Stimulated activated CD8-positive, alpha-beta memory T cell treated with anti-CD3 and anti-CD28 coated beads, Interleukin-4, amount 100 ng/mL, for 1 hour (primary cell): ENCODE measurements around the gene NDFIP1.
"Not testable (repeated sequence)": the region's sequence is repeated elsewhere in the genome, so short reads cannot be mapped to it uniquely, and the experiment has no call there.

Experiments used
- DNase-seq, 2 donors: peaks; one replicate each; pipeline ENCODE4 v3.0.0-alpha.2; 2020; ENCODE audit warnings: low read depth in 2 of 2, low spot score in 1 of 2

NDFIP1 gene

DNA sequence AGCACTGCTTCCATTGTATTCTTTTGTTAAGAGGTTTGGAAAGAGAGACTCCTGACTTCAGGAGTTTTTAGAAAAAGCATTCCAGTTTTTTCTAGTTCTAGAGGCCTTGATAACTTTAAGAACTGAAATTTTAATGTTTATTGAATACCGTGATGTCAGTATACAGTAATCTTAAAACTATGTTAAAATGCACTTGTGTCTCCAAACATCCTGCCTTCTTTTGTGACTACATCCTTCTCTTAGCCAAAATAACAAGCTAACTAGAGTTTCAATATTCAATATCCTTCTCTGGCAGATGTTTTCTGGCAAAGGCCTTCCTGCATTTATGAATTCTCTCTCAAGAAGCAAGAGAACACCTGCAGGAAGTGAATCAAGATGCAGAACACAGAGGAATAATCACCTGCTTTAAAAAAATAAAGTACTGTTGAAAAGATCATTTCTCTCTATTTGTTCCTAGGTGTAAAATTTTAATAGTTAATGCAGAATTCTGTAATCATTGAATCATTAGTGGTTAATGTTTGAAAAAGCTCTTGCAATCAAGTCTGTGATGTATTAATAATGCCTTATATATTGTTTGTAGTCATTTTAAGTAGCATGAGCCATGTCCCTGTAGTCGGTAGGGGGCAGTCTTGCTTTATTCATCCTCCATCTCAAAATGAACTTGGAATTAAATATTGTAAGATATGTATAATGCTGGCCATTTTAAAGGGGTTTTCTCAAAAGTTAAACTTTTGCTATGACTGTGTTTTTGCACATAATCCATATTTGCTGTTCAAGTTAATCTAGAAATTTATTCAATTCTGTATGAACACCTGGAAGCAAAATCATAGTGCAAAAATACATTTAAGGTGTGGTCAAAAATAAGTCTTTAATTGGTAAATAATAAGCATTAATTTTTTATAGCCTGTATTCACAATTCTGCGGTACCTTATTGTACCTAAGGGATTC, 43.1 kb downstream of the NDFIP1 start:
- peak; percentile 12 to 16 for DNase-seq

DNA sequence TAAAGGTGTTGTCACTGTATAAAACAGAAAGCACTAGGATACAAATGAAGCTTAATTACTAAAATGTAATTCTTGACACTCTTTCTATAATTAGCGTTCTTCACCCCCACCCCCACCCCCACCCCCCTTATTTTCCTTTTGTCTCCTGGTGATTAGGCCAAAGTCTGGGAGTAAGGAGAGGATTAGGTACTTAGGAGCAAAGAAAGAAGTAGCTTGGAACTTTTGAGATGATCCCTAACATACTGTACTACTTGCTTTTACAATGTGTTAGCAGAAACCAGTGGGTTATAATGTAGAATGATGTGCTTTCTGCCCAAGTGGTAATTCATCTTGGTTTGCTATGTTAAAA, 43.8 kb downstream of the NDFIP1 start:
- DNase-seq, result no peak

DNA sequence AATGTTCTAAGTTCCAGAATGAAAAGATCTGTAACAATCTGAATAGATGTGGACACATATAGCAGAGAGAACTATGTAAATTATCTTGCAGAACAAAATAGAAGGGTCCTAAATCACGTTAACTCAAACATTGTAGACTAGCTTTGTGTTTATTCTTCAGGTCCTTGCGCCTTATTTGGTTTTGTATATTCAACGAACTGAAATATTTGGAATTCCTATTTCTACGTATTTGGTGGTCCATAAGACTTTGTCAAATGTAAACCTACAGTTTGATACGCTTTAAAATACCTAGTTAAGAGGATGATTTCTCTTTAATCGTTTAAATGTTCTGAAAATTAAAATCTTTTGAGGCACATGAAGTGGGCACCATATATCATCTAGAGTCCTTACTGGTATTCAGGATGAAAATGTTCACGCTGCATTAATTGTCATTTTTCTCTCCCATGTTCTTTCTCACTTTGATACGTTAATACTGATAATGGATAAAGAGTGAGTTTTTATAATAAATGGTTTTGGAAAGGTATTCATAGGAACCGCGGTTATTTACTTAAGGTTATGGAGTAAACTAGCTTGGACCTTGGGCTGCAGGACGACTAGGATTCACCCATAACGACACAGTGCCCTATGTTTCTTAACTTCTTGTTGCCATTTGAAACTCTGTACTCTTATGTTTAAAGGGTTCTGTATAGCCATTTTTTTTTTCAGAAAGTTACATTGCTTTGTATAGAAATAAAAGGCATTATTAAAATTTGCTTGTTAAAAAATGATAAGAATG, 45.3 kb downstream of the NDFIP1 start:
- DNase-seq, result no peak

DNA sequence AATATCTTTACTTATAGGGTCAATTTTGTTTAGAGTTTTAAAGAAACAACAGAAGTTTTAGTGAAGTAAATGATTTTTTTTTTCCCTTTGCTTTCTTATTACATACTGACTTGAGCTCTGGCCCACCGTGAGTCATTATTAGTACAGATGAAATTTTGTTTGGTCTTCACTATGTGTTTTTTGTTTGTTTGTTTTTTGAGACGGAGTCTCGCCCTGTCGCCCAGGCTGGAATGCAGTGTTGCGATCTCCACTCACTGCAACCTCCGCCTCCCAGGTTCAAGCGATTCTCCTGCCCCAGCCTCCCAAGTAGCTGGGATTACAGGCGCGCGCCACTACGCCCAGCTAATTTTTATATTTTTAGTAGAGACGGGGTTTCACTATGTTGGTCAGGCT, 45.9 kb downstream of the NDFIP1 start:
- not testable (repeated sequence) for DNase-seq

DNA sequence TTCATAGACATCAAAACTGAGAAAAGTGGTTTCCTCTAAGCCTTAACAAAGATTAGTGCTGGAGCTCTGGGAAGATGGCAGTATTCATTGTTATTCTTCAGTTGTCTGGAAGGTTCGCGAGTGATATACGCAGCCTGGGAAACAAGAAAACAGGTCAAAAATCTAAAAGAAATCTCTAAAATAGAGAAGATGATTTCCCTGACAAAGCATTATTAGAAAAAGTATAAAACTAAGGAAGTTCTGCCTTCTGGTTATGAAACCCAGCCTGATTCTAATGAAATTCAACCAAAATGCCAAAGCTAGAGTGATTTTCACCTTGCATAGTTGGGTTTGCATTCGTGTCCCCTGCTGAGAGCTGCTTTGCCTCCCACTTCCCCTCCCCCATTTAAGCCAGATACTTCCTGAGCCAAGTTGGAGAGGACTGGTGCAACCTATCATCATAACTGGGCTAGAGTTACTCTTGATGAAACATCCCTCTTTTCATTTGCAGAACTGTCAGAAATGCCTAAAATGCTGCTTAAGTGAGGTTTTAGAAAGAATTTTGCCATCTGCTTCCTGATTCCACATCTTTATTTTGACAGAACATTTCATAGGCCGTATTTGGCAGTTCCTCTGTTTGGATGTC, 48.4 kb downstream of the NDFIP1 start:
- DNase-seq, result no peak

DNA sequence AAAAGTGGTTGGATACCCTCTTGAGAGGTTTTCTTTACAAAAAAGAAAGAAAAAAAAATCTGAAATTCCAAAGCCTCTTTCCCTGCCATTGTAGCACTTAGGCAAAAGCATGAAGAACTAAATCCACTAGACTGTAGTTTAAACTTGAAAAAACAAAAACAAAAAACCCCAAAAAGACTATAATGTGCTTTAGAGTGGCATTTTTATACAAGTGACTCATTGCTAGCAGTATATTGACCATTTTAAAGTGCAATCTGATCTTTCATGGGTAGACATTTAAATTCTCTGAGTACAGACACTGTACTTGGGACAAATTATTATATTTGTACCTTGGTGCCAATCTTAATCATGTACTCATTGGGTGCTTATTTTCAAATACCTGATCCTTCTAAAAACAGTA, 50.8 kb downstream of the NDFIP1 start:
- DNase-seq, result no peak

DNA sequence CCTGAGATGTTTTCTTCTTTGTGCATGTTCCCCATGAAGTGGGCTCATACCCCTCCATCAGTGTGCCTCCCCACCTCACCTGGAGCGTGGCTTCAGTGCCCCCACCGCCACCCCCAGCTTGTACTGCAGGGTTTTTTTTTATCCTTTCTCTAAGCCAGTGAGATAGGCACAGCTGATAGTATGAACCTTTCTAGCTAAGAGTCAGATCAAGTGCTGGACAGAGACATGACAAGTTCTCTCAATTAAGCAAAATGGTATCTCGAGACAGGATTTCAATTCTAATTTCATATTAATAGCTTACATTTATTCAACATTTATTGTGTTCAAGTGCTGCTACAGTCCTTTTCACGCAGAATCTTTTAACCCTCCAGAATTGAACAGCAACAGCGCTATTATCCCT, 55.7 kb downstream of the NDFIP1 start:
- DNase-seq, result no peak

DNA sequence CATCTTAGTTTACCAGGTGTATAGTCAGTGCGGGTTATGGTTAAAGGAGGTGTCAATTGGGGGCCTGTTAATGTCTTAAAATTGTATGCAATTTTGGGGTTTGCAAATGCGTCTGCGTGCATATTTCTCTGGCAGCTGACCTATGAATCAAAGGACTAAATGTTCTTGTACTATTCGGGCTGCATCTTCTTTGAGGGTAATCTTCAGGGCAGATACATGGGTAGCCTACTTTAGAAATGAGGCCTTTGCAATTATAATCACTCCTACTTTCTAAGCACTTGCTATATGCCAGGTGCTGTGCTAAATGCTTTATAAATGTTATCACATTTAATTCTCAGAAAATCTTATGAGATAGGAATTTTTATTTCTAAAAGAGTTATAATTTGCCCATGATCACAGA, 58.2 kb downstream of the NDFIP1 start:
- no peak for DNase-seq

DNA sequence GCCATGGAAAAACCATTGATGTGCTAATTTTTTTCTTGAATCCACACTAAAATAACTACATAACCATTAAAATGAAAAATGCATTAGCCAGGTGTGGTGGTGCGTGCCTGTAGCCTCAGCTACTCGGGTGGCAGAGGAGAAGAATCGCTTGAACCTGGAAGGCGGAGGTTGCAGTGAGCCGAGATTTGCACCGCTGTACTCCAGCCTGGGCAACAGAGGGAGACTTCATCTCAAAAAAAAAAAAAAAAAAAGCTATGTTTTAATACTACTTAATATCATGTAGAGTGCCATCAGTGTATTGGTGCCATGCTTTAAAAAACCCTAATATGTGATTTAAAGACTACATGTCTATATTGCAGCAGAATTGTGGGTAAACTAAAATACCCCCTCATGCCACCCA, 58.9 kb downstream of the NDFIP1 start:
- DNase-seq, result no peak

DNA sequence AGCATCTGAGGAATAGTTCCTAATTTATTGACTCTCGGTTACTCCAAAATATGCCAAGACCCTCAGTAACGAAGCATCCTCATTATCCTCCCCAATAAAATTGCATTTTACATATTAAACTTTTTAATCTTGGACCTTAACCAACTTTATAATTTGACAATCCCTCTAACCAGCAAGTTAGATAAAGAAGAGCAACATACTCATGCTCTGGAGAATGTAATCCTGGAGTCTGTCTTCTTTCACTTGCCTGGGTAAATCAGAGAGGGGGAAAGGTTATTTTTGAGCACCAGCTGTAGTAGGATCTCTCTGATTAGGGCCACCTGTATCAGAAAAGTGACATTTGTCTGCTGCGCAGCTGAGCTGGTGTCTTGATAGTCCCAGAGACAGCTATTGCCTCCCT, 59.8 kb downstream of the NDFIP1 start:
- DNase-seq, result no peak

DNA sequence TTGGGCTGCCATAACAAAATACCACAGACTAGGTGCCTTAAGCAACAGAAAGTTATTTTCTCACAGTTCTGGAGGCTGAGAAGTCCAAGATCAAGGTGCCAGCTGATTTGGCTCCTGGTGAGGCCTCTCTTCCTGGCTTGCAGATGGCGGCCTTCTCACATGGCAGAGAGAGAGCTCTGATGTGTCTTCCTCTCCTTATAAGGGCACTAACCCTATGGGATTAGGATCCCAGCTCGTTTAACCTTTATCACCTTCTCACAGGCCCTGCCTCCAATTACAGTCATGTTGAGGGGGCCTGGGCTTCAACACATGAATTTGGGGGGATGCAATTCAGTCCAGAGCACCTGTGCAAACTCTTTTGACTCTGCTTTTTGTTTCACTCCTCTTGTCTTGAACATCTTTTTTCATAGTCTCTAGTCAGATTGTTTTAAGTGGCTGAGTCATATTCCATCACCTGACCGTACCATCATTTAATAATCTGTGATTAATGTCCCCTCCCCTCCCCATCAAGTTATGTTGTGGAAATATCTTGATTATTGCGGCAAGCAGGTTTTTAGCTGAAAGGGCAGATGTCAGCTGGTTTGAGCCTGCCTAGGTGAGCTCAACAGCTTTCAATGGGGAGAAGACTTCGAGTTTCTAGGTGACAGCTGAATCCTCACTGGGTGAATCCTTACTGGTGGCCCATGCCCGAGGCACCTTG, 61.8 kb downstream of the NDFIP1 start:
- DNase-seq, result no peak

DNA sequence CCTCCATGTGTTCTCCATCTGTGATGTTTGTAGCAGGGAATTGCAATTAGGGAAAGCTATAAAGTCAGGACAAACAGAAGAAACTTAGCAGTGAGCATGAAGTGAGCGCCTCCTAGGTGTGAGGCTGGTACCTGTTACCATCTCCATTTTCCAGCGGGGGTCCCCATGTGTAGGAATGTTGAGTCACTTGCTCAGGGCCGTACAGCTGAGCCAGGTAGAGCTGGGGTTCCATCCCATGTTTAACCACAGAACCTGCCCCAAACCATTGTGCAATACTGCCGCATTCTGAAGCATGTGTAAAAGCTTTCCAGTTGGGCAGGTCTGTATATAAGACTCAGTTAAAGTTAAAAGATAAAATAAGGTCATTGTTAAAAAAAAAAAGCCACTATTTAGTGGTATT, 62.7 kb downstream of the NDFIP1 start:
- DNase-seq, result no peak

DNA sequence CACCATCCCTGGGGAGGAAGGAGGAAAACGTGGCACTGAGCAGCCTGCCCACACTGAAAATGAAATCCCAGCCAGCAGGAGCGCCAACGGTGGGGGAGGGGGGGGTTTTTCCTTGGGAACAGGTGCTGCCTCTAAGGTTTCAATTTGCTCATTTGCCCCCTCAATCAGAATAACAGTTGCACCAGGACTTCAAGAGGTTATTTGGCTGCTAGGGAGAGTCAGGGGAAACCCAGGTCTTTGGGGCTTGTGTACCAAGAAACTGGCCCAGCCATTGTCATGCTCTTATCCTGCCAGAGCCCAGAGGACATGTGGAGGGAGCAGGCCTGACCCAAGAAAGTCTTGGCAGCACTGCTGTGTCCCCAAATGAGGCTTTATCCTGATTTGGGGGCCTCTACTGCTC, 66.5 kb downstream of the NDFIP1 start:
- no peak for DNase-seq

DNA sequence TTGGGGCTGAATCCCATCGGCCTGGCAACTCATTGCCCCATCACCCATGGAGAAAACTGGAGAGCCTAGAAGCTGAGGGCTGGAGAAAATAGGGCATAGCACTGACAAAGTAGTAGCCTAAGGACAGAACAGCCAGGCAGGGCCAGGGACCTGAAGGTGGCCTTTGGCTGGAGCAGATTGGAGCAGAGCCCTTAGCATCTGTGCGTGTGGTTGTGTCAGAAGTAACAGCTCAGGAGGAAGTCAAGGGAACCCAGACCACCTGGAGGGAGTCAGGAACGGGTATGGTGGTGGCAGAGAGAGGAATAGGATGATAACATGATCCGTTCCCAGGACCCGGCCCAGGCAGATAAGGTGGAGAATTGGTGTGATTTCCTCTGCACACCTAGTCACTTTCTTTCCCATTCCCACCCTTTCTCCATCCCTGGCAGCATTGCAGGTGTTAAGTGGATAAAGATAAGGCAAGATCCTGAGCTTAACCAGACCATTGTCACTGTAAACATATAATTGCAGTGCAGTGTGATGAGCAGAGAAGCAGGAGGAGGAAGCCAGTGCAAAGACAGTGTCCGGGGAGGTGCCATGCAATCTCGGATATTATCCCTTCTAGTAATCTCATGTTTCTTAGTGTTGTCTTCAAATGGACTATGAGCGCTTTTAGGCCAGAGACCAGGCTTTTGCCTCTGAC, 67.0 kb downstream of the NDFIP1 start:
- no peak for DNase-seq

DNA sequence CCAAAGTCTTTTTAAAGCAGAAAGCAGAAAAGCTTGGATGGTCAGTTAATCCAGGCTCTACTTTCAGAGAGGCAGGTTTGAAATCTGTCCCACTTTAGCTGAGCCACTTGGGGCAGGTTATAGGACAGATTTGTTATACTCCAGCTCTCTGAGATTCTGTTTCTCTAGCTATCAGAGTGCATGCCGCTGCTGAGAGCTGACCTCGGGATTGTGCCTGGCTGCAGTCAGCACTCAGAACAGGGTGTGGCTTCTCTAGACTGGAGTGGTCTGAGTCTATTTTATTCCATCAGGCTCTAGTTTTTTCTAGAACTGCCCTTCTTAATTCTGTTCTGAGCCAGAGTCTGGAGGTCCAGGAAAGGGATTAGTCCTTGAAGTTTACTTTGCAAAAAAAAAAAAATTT, 67.7 kb downstream of the NDFIP1 start:
- DNase-seq, result no peak

DNA sequence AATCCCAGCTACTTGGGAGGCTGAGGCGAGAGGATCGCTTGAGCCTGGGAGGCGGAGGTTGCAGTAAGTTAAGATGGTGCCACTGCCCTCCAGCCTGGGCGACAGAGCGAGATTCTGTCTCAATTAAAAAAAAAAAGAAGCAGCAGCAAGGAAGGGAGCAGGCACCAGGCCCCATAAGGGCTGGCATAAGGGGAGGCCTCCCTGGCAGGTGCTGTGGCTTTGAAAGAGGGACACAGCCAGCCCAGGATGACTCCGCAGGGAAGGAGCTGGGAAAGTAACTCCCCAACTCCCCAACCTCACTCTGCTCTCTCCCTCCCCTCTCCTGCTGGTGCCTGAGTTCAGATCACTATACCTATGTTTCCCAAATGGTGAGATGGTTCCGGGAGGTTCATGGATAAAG, 70.1 kb downstream of the NDFIP1 start:
- no peak for DNase-seq

DNA sequence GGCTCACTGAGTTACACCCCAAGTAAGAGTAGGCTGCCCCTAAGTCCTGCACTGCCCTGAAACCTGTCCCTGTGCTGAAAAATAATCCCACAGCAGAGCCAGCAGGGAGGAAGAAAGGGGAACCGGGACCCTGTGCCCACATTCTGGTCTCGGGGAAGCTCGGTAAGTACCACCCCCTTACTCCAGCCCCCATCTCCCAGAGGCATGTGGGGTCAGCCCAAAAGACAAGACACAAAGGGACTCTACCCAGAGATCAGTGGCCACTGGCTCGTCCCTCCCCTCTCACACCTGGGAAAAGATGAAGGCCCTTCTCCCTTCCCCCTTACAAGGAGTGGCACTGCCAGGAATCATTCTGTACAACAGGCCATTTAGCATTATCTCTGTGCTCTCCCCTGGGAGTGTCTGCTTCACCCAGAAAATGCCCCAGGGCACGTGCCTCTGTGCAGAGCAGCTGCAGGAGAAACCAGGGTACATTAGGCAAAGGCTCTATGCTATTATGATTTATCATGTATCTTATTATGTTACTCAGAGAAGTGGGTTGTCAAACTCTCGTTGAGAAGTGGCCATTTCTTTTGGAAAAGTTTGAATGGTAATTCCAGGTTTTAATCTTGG, 71.3 kb downstream of the NDFIP1 start:
- DNase-seq, result no peak

DNA sequence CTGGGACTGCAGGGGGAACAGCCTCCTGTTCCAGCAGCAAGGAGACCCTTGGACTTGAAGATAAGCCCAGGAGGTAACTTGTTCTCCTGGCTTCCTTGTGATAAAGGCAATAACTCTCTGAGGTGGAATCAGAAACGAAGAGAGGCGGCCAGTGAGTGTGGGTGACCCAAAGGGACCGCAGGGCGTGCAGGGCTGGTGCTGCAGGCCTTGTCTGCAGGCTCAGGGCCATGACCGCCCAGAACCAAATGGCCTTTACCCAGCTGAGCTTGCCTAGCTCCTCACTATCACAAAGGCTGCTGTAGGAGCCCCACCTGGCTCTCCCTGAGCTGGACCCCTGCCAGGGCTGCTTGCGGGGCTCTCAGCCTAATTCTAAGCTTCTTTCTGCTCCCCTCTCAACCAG, 72.5 kb downstream of the NDFIP1 start:
- no peak for DNase-seq

DNA sequence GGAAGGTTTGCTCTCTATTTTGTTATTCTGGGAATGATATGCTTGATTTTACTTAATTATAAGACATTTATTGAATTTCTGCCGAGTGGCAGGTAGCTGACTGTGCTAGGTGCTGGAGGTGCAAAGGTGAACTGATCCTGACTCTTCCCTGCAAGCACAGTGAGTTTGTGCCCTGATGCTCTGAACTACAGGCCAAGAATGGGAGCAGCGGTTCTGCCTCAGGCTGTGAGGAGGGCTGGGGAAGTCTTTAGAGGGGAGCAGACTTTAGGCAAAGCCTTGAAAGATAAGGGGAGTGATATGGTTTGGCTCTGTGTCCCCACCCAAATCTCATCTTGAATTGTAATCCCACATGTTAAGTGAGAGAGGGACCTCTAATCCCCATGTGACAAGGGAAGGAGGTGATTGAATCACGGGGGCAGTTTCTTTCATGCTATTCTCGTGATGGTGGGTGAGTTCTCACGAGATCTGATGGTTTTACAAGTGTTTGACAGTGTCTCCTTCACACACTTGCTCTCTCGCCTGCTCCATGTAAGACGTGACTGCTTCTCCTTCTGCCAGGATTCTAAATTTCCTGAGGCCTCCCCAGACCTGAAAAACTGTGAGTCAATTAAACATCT, 73.1 kb downstream of the NDFIP1 start:
- DNase-seq, result no peak

DNA sequence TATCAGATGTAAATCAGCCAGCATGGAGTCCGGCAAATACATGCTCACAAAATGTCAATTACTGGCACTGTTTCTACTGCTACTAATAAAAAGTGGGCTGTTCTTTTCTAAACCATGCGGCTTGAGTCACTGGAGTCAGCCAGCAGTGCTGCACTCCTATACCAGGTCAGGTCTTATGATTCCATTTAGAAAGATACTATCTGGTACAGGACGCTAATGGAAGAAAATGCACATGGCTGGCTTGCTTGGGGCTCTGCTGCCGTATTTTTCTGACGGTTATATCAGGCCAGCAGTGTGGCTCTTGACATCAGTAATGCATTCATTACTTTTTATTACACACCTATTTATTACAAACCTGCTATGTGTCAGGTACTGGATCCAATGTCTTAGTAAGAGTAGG, 74.3 kb downstream of the NDFIP1 start:
- no peak for DNase-seq
